ENCODE results near the gene TMEM184C.

TMEM184C gene

DNA sequence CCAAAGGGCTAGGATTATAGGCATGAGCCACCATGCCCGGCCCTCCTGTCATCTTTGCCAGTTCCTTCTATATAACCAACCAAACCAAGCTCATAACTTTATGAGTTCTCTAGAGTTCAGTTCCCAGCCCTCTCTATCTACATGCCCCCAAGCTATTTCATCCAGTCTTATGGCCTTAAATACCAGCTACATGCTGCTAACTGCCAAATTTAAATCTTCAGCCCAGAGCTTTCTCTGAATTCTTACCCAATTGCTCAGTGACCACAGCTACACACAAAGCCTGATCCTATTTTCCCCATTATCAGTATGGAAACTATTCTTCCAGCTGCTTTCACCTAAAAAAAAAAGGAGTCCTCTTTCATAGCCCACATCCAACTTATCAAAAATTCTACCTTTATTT lies 23.1 kb downstream of the TMEM184C start:
- no peak for TF ChIP-seq POLR2AphosphoS5 (IDR thresholded peaks at IDR 0.05; ENCODE audit: low read depth, low read length)

- no peak for TF ChIP-seq FOXP2 (optimal IDR thresholded peaks at IDR 0.05; ENCODE audit: borderline replicate concordance, extremely low read depth, extremely low read length, insufficient read depth)
These were observed 26.4 kb downstream of the TMEM184C start for GRCh38 chr4:147643616-147644015.

GRCh38 chr4:147644471-147644870 lies 27.3 kb downstream of the TMEM184C start:
- no peak for TF ChIP-seq FOXP2 (optimal IDR thresholded peaks at IDR 0.05; ENCODE audit: borderline replicate concordance, extremely low read depth, extremely low read length, insufficient read depth)
- no peak for TF ChIP-seq TAF1 (IDR thresholded peaks at IDR 0.05; ENCODE audit: borderline replicate concordance, insufficient read depth, low read length)
- no peak for TF ChIP-seq POLR2AphosphoS5 (IDR thresholded peaks at IDR 0.05; ENCODE audit: low read depth, low read length)
- no peak for TF ChIP-seq SIN3A (IDR thresholded peaks at IDR 0.05; ENCODE audit: borderline replicate concordance, insufficient read depth, low read length)
- TF ChIP-seq, protein P1, sequence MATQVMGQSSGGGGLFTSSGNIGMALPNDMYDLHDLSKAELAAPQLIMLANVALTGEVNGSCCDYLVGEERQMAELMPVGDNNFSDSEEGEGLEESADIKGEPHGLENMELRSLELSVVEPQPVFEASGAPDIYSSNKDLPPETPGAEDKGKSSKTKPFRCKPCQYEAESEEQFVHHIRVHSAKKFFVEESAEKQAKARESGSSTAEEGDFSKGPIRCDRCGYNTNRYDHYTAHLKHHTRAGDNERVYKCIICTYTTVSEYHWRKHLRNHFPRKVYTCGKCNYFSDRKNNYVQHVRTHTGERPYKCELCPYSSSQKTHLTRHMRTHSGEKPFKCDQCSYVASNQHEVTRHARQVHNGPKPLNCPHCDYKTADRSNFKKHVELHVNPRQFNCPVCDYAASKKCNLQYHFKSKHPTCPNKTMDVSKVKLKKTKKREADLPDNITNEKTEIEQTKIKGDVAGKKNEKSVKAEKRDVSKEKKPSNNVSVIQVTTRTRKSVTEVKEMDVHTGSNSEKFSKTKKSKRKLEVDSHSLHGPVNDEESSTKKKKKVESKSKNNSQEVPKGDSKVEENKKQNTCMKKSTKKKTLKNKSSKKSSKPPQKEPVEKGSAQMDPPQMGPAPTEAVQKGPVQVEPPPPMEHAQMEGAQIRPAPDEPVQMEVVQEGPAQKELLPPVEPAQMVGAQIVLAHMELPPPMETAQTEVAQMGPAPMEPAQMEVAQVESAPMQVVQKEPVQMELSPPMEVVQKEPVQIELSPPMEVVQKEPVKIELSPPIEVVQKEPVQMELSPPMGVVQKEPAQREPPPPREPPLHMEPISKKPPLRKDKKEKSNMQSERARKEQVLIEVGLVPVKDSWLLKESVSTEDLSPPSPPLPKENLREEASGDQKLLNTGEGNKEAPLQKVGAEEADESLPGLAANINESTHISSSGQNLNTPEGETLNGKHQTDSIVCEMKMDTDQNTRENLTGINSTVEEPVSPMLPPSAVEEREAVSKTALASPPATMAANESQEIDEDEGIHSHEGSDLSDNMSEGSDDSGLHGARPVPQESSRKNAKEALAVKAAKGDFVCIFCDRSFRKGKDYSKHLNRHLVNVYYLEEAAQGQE (IDR thresholded peaks at IDR 0.05; ENCODE audit: insufficient read depth in 1 of 2, low read depth in 2 of 2, low read length in 2 of 2) = no peak

DNA sequence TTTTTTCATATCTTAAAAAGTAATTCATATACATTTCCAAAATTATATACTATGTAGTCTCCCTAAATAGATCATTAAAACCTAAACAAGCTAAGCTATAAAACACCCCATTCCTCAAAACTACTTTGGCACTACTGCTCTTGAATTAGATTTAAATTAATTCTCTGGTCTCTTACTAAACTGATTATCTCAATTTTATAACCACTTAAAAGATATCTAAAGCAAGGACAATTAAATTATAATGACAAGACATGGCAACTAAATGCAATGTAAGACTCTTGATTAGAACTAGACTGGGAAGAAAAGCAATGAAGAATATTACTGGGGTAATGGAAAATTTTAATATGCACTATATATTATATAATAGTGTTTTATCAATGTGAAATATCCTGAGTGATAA lies 27.9 kb downstream of the TMEM184C start:
- TF ChIP-seq FOXP2 (optimal IDR thresholded peaks at IDR 0.05; ENCODE audit: borderline replicate concordance, extremely low read depth, extremely low read length, insufficient read depth) (no peak), TAF1 (IDR thresholded peaks at IDR 0.05; ENCODE audit: borderline replicate concordance, insufficient read depth, low read length) (no peak), POLR2AphosphoS5 (IDR thresholded peaks at IDR 0.05; ENCODE audit: low read depth, low read length) (no peak), SIN3A (IDR thresholded peaks at IDR 0.05; ENCODE audit: borderline replicate concordance, insufficient read depth, low read length) (no peak)
- TF ChIP-seq, protein P1 (IDR thresholded peaks at IDR 0.05; ENCODE audit: insufficient read depth in 1 of 2, low read depth in 2 of 2, low read length in 2 of 2) = no peak

GRCh38 chr4:147648656-147649055 lies 31.5 kb downstream of the TMEM184C start:
- no peak for TF ChIP-seq TAF1 (IDR thresholded peaks at IDR 0.05; ENCODE audit: borderline replicate concordance, insufficient read depth, low read length)

DNA sequence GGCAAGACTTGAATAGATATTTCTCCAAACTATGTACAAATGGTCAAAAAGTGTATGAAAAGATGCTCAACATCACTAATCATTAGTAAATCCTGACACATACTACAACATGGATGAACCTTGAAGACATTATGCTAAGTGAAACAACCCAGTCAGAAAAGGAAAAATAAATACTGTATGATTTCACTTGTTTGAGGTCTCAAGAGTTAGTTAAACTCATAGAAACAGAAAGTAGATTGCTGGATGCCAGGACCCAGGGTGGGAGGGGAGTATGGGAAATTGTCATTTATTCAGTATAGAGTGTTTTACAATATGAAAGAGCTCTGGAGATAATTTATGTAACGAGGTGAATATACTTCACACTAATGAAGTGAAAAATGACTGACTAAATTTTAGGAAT lies 34.4 kb downstream of the TMEM184C start:
- no peak for TF ChIP-seq FOXP2 (optimal IDR thresholded peaks at IDR 0.05; ENCODE audit: borderline replicate concordance, extremely low read depth, extremely low read length, insufficient read depth)
- TF ChIP-seq SIN3A (IDR thresholded peaks at IDR 0.05; ENCODE audit: borderline replicate concordance, insufficient read depth, low read length) = no peak
- no peak for TF ChIP-seq TAF1 (IDR thresholded peaks at IDR 0.05; ENCODE audit: borderline replicate concordance, insufficient read depth, low read length)
- no peak for TF ChIP-seq POLR2AphosphoS5 (IDR thresholded peaks at IDR 0.05; ENCODE audit: low read depth, low read length)
- TF ChIP-seq, protein P1 (IDR thresholded peaks at IDR 0.05; ENCODE audit: insufficient read depth in 1 of 2, low read depth in 2 of 2, low read length in 2 of 2) = no peak

DNA sequence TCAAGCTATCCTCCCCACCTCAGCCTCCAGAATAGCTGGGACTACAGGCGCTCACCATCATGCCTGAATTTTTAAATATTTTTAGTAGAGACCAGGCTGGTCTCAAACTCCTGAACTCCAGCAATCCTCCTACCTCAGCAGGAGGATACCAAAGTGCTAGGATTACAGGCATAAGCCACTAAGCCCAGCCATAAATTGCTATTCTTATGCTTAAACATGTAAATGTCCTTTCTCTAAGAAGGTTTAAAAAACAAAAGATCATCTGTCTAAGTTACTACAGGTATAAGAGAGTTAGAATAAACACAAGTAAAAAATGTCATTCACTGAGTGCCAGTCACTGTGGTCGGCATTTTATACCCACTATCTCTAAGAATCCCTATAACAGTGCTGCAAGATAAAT lies 38.4 kb downstream of the TMEM184C start:
- TF ChIP-seq, protein P1 (IDR thresholded peaks at IDR 0.05; ENCODE audit: insufficient read depth in 1 of 2, low read depth in 2 of 2, low read length in 2 of 2) = no peak
- TF ChIP-seq POLR2AphosphoS5 (IDR thresholded peaks at IDR 0.05; ENCODE audit: low read depth, low read length) (no peak), SIN3A (IDR thresholded peaks at IDR 0.05; ENCODE audit: borderline replicate concordance, insufficient read depth, low read length) (no peak), FOXP2 (optimal IDR thresholded peaks at IDR 0.05; ENCODE audit: borderline replicate concordance, extremely low read depth, extremely low read length, insufficient read depth) (no peak), TAF1 (IDR thresholded peaks at IDR 0.05; ENCODE audit: borderline replicate concordance, insufficient read depth, low read length) (no peak)

All from PFSK-1 (cell line).